GM03348 (cell line): ENCODE measurements around the gene FRAS1.
A peak's percentile ranks its signal among the peaks of the same experiment; 100 is the strongest.
"Not testable (repeated sequence)": the region's sequence is repeated elsewhere in the genome, so short reads cannot be mapped to it uniquely, and the experiment has no call there.

Experiments
- DNase-seq: peaks from one replicate; pipeline ENCODE4 v3.0.0; 2012; ENCODE audit warnings: low spot score

FRAS1 gene

GRCh38 chr4:78167510-78167909 lies 110.4 kb downstream of the FRAS1 start:
- DNase-seq = no peak

DNA sequence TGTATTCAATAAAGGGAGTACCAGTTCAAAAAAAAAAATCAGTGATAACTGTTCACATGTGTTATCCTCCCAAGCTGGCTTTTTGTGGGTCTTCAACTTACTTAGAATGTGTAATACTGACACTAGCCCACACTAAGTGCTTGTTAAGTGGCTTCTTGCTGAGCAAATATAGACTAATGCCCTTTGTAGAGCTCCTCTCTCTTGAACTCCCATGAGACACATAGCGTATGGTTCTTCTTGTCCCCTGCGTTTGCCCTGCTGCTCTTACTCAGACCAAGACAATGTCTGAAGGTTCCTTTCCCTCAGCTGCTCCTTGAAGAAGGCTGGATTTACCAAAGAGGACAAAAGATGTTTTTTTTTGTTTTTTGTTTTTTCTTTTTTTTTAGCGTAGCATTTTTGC lies 110.9 kb downstream of the FRAS1 start:
- no peak for DNase-seq

GRCh38 chr4:78169728-78170127 lies 112.6 kb downstream of the FRAS1 start:
- DNase-seq = no peak

DNA sequence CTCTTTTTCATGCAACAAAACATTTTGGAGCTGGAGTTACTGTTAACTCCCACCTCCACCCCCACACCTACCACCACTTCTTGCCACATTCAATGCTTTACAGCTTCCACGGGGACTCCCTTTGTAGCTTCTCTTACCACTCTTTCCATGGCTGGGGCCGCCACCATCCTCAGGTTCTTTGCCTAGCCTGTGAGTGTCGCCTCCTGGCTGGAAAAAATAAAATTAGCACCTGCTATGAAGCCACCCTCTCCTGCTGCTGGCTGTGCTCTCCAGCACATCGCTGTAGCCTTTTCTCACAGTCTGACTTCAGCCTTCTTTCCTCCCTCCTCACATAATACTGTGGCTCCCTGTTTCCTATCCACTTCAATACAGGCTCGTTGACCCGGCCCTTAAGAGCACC lies 114.4 kb downstream of the FRAS1 start:
- no peak for DNase-seq

GRCh38 chr4:78174891-78175290 lies 117.8 kb downstream of the FRAS1 start:
- DNase-seq = no peak

DNA sequence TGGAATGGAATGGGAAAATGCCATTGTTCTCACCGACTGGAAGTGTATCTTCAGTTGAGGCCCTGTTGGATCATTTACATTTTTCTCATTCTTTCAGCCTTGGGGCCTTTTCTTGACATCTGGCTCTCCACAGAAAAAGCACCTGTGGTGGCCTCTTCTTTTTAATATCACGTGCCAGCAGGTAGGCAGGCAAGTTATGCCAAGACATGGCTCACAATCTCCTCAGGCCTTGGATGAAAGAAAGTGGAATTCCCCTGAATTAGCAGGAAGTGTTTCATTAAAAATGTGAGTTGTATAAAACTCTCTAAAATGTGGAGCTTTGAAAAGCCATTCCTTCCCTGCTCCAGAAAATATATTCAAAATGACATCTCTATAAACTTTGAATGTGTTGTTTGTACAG lies 122.1 kb downstream of the FRAS1 start:
- DNase-seq = no peak

DNA sequence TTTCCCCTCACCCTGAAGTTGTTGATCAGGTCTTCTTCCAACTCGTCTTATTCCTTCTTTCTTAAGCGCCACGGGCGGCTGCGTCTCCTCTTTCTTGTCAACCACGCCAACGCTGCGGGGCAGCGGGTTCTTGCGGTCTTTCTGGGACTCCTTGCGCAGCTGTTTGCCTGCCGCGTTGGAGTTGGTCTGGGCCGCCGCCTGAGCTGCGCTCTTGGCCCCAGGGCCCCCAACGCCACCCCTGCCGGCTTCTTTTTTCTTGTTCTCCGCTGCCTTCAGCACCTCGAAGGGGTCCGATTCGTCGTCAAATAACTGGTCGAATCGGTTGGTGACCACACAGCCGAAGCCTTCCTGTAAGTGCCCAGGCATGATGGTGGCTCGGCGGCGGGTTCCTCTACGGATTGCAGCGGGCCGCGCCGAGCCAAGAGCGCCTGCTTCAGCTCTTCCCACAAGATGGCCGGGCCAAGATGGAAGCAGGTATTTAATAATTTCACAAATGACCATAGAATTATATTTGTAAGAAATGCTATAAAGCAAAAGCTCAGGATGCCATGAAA lies 124.6 kb downstream of the FRAS1 start:
- not testable (repeated sequence) for DNase-seq

DNA sequence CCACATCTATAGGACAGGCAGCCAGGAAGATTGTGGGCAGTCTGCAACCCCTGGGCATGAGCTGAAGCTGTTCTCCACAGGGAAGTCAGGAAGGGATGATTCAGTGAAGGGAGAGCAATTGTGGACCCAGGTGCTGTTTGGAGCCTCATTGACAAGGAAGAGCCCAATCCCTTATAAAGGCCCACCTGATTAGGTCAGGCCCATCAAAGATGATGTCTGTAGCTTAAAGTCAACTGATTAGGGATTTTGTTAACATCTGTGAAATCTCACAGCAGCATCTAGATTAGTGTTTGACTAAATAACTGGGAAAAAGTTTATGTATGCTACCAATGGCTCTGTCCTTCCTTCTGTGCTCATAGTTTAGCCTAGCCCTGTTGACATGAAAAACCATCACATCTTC lies 127.5 kb downstream of the FRAS1 start:
- DNase-seq = no peak

GRCh38 chr4:78185117-78185516 lies 128.0 kb downstream of the FRAS1 start:
- no peak for DNase-seq

GRCh38 chr4:78186597-78187543 lies 129.7 kb downstream of the FRAS1 start:
- no peak for DNase-seq

DNA sequence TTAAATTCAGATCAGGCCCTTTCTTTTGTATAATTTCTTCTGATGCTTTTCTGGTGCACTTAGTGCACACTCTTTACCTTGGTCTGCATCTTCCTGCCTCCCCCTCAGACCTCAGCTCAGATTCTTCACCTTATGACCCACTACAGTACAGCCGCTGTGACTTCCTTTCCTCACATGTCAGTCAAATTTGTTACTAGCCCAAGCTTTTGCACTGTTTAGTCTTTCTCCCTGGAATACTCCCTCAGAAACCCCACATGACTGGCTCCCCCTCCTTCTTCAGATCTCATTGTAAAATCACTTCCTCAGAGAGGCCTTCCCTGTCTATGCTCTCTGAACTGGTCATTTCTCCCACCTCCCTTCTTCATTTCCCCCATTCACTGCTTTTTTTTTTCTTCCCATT lies 132.9 kb downstream of the FRAS1 start:
- no peak for DNase-seq

- no peak for DNase-seq
These were observed 133.5 kb downstream of the FRAS1 start for GRCh38 chr4:78190595-78190994.

DNA sequence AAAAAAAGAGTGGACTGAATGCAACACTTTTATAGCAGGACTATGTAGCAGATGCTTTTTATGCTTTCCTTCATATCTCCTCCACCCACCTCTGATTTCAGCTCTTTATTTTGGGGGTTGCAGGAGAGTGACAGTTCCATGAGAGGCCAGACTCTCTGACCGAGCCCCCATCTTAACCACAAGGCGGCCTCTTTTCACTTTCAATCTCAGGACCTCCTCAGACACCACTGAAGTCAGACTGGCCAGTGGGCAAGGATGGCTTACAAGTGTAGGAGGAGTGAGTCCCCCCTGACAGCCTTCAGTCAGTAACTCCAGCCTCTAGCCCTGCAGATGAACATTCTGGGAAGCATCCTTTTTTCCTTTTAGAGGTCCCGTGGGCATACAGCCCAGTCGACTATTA lies 140.8 kb downstream of the FRAS1 start:
- DNase-seq = peak; percentile 5

DNA sequence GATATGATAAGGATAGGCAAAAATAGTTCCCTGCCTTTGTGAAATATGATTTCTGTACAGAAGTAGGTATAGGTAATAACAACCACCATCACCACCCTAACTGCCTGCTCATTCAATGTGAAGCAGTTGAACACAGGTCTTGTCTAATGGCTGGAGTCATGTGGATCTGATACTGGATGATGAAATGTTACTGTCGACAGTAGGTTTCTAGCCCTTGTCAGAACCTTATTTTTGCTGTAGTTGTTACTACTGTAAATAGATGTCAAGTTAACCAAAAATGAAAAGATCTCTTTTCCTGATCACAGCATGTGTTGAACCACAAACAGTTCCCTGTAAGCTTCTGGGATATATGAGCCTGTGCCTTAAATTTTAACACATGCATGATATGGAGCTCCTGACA lies 142.9 kb downstream of the FRAS1 start:
- no peak for DNase-seq

DNA sequence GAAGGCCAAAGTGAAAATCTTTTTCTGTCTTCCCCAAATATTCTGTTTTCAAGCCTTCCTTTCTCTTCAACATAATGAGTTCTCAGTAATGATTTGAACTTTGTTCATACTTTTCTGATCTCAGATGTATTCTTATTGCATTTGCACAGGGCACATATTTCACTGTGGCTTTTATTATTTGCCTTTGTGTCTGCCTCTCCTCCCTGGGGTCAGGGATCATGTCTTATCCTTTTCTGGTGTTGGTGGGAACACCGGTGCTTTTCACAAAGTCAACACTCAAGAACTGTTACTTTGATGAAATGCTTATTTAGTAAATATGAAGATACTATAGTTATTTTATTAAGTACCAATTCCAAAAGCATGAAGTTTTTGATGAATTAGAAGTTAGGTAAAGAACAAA lies 143.8 kb downstream of the FRAS1 start:
- DNase-seq = no peak

- DNase-seq = no peak
These were observed 147.1 kb downstream of the FRAS1 start for GRCh38 chr4:78204176-78204575.

DNA sequence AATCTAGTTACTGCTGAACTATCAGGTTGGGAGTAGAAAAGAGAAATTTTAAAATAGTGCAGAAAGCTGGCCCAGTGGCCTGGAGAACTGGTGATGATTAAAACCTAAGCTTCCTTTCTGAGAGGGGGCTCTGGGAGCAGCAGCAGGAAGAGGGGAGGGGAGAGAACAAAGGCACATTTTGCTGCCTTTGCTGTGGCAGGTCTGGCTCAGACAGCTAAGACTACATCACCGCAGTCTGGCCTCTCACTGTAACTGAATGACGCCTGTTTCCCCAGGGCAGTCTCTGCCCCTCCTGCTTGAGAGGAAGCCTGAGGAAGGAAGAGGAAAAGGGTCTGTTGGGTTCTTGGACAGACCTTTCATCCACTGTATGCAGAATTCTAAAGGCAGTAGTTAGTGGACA lies 148.5 kb downstream of the FRAS1 start:
- no peak for DNase-seq

DNA sequence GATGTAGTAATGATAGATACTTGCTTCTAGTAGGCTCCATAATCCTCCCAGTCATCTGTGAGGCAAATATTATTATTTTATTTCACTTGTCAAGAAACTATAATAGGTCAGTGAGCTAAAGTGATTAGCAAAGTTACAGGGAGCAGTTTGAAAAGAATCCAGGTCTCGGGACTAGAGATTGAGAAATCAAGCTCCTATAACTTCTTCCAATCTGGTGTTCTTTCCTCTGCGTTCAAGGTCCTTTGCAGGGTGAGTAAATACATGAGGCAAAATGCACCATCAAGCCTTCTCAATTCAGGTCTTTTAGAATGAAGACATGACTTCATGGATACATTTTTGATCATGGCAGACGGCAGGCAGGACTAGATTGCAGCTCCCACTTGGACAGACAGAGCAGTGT lies 150.4 kb downstream of the FRAS1 start:
- DNase-seq = no peak

DNA sequence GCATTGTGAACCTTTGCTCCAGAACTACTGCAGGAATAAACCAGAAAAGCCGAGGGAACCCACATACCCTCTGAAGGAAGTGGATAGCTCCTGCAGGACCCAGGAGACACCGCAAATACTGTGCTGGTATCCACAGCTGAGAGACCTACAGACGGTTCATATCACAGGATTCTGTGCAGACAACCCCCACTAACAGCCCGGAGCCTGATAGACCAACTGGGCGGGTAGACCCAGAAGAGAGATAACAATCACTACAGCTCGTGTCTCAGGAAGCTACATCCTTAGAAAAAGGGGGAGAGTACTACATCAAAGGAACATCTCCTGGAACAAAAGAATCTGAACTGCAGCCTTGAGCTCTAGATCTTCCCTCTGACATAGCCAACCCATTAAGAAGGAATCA lies 150.8 kb downstream of the FRAS1 start:
- DNase-seq = no peak

DNA sequence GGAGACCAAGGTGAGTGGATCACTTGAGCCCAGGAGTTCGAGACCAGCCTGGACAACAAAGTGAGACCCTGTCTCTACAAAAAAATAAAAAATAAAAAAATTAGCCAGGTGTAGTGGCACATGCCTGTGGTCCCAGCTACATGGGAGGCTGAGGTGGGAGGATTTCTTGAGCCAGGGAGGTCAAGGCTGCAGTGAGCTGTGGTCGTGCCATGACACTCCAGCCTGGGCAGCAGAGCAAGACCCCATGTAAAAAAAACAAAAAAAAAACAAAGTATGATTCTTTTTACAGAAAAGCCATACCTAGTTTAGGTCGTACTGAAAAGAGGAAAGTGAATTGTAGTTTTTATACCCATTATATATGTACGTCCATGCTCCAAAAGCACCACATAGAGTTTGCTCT lies 151.8 kb downstream of the FRAS1 start:
- not testable (repeated sequence) for DNase-seq

GRCh38 chr4:78210694-78211410 lies 153.7 kb downstream of the FRAS1 start:
- DNase-seq = no peak

DNA sequence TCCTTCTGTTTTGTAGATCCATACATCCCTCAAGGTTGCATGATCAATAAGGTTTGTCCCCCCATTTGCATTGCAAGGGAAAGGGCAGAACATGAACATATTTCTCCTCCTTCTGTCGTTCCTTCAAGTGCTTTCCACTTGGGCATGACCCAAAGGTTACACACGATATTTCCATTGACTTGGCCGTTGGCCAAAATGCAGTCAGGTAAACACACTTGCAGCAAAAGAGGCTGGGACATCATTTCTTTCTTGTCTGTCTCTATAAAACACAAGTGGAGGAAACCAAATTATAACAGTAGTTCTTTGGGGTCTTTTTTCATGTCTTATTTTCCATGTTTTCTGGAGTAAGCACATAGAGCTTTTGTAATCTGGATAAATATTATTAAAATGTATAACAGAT lies 156.1 kb downstream of the FRAS1 start:
- no peak for DNase-seq

DNA sequence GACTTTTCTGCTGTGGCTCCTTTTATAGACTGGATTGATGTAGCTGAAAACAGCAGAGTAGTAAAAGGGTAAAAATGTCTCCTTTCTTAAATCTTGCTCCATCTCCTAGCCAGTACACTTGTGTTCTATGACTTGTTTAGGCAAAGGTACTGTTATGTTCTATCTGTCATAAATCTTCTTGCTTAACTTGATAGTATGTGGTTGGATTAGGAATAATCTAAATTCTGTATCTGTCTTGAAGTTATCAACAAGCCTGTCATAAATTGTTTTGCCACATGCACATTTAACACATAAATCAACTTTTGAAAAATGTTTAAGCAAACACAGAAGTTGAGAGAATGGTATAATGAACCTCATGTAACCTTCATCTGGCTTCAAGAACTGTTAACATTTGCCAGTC lies 157.0 kb downstream of the FRAS1 start:
- DNase-seq = no peak
